Upper lobe of right lung (tissue), 1 donor: ENCODE results near the gene AURKAIP1. TPM values are rescaled to one million over a fixed set of nuclear protein-coding genes. Genes with fewer than 3 reads are reported as not detected.
A peak's percentile ranks its signal among the peaks of the same experiment; 100 is the strongest.

Experiments used
- ATAC-seq: fragments of 200-7000 bp; cut with Tn5 transposase; one replicate; pipeline ENCODE4 v1.9.1; 2020; ENCODE audit warnings: mild to moderate bottlenecking, moderate library complexity
- DNase-seq: peaks from one replicate; pipeline ENCODE4 v3.0.0-alpha.2; 2020
- H3K27ac ChIP-seq: fragments of 200-600 bp; one replicate; pipeline ENCODE4 v1.8.0; 2022
- H3K27me3 ChIP-seq: fragments of 200-600 bp; one replicate; pipeline ENCODE4 v1.8.0; 2022; ENCODE audit warnings: mild to moderate bottlenecking
- H3K36me3 ChIP-seq: fragments of 200-600 bp; one replicate; pipeline ENCODE4 v1.8.0; 2022
- H3K4me1 ChIP-seq: fragments of 200-600 bp; one replicate; pipeline ENCODE4 v1.8.0; 2022
- H3K4me3 ChIP-seq: fragments of 200-600 bp; one replicate; pipeline ENCODE4 v1.8.0; 2022; ENCODE audit warnings: mild to moderate bottlenecking
- H3K9me3 ChIP-seq: fragments of 200-600 bp; one replicate; pipeline ENCODE4 v1.8.0; 2022
- CTCF ChIP-seq: fragments of 200-600 bp; IDR thresholded peaks from one replicate; pipeline ENCODE4 v1.8.0; 2022; ENCODE audit warnings: antibody characterized with exemption
- intact Hi-C: fragments of 100-400 bp; cut with DNase I; formaldehyde crosslinking; loops from one replicate; pipeline ENCODE4 v1.11.0; 2022
- total RNA-seq: library from RNA; stranded (reverse); fragmentation: NEBNext Ultra II Directional; extraction: Animal tissue kit (Norgen Biotek cat#: 25700); gene quantifications from one replicate; pipeline ENCODE4 v1.2.1, GENCODE V29; 2021
- donor health status: DM: no; HTN: yes; CAD: no; lungs with severe emphysema.

The AURKAIP1 gene
- total RNA-seq, 1 donor from 2014 or later = 92.1 TPM

DNA sequence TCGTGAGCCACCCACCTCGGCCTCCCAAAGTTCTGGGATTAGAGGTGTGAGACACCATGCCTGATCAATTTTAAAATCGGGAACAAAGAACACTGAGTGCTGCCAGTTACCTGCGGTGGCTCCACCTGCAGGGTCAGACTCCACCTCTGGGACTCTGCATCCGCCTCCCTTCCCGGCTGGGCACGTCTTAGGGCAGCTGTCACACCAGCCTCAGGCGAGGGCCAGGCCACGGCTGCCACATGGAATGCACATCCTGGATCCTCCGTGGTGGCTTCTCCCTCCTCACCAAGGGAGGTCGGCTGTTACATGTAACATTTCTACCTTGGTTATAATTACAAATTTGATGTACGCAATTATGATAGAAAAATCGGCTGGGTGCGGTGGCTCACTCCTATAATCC, 10.7 kb downstream of the AURKAIP1 start:
- Histone ChIP-seq H3K9me3 (no peaks in the 10 kb centered on the region), H3K27ac (no peak overlapping the region), H3K36me3 (no peaks in the 10 kb centered on the region), H3K27me3 (no peaks in the 10 kb centered on the region), H3K4me1 (peaks cover 11% of the 10 kb centered on the region), H3K4me3 (no peak overlapping the region)
- DNase-seq (no peak), ATAC-seq (no peak)
- TF ChIP-seq CTCF = no peak
- intact Hi-C loops = no loop called here

DNA sequence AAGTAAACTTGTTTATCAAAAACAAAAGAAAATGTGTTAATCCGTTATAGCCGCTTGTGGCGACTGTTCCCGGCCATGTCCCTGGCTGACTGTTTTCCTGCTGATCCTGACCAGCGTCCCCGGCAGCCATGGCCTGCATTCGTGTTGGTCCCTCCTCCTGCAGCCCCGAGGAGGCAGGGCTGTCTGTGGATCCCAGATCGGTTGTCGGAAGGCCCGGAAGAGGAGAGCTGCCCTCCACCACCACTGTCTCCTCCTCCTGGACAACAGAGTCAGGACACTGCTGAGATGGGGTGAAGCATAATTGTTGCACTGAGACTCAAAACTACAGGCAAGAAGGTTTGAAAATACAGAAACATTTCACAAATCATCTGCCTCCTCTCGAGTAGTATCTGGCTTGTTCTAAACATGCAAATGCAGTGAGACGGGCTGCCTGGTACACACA, 13.0 kb downstream of the AURKAIP1 start:
- no peak for DNase-seq
- H3K27ac ChIP-seq = peak overlapping the region; percentile 68
- no peaks in the 10 kb centered on the region for H3K36me3 ChIP-seq
- no peaks in the 10 kb centered on the region for H3K9me3 ChIP-seq
- TF ChIP-seq CTCF = no peak
- peaks cover 13% of the 10 kb centered on the region for H3K27me3 ChIP-seq
- ATAC-seq = no peak
- H3K4me3 ChIP-seq = no peak overlapping the region
- intact Hi-C loops = no loop called here
- H3K4me1 ChIP-seq = peaks cover 19% of the 10 kb centered on the region

GRCh38 chr1:1361233-1361981, 13.6 kb downstream of the AURKAIP1 start:
- peaks cover 19% of the 10 kb centered on the region for H3K4me1 ChIP-seq

GRCh38 chr1:1360506-1361169, 14.4 kb downstream of the AURKAIP1 start:
- Histone ChIP-seq H3K27me3 (peaks cover 13% of the 10 kb centered on the region), H3K27ac (peak overlapping the region; percentile 81), H3K9me3 (no peaks in the 10 kb centered on the region), H3K4me1 (peaks cover 19% of the 10 kb centered on the region), H3K36me3 (no peaks in the 10 kb centered on the region), H3K4me3 (no peak overlapping the region)
- intact Hi-C loops = no loop called here
- peak; percentile 57 for ATAC-seq
- DNase-seq = peak; percentile 74
- TF ChIP-seq CTCF = no peak

More at GRCh38 chr1:1361233-1361981, 13.6 kb downstream of the AURKAIP1 start:
- no peak for TF ChIP-seq CTCF
- DNase-seq = no peak
- ATAC-seq = no peak
- H3K9me3 ChIP-seq = no peaks in the 10 kb centered on the region
- no peaks in the 10 kb centered on the region for H3K36me3 ChIP-seq
- intact Hi-C loops = no loop called here
- no peak overlapping the region for H3K4me3 ChIP-seq
- peaks cover 13% of the 10 kb centered on the region for H3K27me3 ChIP-seq
- H3K27ac ChIP-seq = peak overlapping the region; percentile 68

DNA sequence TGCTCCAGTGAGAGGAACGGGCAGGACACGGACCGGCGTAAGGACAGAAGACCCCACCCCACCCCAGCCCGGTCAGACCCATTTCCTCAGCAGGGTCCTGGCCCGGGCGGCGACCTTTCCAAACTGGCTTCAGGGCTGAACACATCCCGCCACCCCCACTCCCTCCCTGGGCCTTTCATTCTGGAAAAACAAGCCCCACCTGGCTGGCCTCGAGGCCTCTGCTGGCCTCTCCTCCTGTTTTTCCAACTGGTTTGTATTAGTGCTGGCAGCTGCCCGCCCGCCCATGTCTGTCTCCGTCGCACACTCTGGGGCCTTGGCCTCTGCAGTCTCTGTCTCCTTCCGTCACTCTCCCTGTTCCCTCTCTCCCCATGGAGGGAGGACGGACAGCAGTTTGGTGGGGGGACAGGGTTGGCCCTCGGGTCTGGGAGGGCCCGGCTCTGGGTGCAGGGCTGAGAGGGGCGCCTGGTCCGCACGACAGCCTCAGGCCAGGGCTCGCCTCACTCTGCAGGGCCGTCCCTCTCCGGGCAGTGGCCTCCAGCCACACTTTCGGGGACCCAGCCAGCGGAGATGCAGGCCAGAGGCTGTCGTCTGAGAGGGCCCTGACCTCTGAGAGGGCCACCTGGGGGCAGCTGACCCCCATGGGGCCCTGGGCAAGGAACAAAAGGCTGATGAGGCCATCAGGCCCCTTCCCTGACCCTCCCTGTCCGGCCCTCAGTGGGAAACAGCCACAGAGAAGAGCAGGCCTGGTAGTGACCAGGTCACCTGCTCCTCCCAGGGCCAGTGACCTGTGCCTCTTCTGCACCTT, 15.1 kb downstream of the AURKAIP1 start:
- peaks cover 13% of the 10 kb centered on the region for H3K27me3 ChIP-seq
- no peak for TF ChIP-seq CTCF
- peak; percentile 68 for DNase-seq
- no peak overlapping the region for H3K4me3 ChIP-seq
- H3K27ac ChIP-seq = peak overlapping the region; percentile 81
- H3K4me1 ChIP-seq = peaks cover 20% of the 10 kb centered on the region
- no peak for ATAC-seq
- H3K9me3 ChIP-seq = no peaks in the 10 kb centered on the region
- intact Hi-C loops = no loop called here
- no peaks in the 10 kb centered on the region for H3K36me3 ChIP-seq
